ENCODE results near the gene CCT5. TPM values are rescaled to one million over a fixed set of nuclear protein-coding genes. Genes with fewer than 3 reads are reported as not detected.
"Not testable (repeated sequence)": the region's sequence is repeated elsewhere in the genome, so short reads cannot be mapped to it uniquely, and the experiment has no call there.

Gene CCT5
- total RNA-seq, 2 experiments from 2014 or later: 360 to 375 TPM

DNA sequence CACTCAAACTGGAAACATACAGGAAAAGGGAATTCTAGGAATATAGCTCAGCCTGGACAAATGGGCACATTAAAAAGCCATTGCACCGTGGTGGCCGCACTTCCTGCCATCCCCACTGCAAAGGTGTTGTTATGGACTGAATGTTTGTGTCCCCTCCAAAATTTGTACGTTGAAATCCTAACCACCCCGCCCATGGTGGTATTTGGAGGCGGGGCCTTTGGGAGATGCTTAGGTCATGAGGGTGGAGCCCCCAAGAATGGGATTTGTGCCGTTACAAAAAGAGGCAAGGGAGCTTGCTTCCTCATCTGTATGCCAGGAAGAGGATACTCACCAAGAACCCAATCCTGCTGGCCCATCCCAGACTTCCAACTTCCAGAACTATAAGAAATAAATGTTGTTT is 58.8 kb downstream of the CCT5 start:
- ChIA-PET CTCF (no interaction called here), POLR2A (no interaction called here)
- Mint-ChIP-seq H3K27ac (no peak overlapping the region), H3K36me3 (no peaks in the 10 kb centered on the region), H3K9me3 (no peaks in the 10 kb centered on the region), H3K27me3 (peaks cover 14% of the 10 kb centered on the region), H3K4me1 (ENCODE audit: low read depth) (peaks cover 15% of the 10 kb centered on the region), H3K4me3 (no peak overlapping the region)
- DNase-seq: no peak
- intact Hi-C loops (cut with micrococcal nuclease): no loop called here

DNA sequence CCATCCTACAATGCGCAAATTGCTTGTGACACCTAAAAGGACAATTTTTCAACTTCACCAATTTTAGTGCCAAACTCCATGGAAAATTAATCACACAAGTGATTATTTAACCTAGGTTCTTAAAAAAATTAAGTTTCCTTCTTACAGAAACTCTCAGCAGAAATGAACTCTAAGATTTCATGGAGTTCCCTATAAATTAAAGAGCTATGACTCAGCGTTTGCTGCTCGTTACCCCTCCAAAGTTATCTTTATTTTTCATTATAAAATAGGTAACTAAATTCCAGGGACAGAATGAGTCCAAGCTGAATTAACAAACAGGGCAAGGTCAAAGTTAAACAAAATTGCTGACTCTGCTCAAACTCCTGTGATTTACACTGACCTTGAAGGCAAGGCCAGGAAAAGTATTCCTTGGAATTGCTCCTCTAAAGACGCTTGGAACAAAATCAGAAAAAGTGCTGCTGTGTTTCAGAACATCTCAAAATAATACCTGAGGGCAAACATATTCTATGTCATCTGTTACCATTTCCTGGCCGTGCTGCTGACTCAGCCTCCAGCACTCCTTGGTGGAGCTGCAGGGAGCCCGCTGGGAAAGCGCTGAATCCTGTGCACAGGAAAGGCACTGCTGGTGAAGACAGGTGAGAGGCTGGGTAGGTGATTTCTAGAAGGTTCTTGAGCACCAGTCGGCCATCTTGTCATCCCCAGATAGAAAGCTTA is 60.1 kb downstream of the CCT5 start:
- DNase-seq: no peak
- Mint-ChIP-seq H3K4me3 (no peak overlapping the region), H3K27me3 (peaks cover 14% of the 10 kb centered on the region), H3K4me1 (ENCODE audit: low read depth) (peaks cover 15% of the 10 kb centered on the region), H3K9me3 (no peaks in the 10 kb centered on the region), H3K27ac (no peak overlapping the region), H3K36me3 (no peaks in the 10 kb centered on the region)
- ChIA-PET CTCF (no interaction called here), POLR2A (no interaction called here)
- intact Hi-C loops (cut with micrococcal nuclease): loop anchor here (5.0 kb wide), 1 partner anchor 42 kb away; the partner anchor contains the start of gene MARCHF6

DNA sequence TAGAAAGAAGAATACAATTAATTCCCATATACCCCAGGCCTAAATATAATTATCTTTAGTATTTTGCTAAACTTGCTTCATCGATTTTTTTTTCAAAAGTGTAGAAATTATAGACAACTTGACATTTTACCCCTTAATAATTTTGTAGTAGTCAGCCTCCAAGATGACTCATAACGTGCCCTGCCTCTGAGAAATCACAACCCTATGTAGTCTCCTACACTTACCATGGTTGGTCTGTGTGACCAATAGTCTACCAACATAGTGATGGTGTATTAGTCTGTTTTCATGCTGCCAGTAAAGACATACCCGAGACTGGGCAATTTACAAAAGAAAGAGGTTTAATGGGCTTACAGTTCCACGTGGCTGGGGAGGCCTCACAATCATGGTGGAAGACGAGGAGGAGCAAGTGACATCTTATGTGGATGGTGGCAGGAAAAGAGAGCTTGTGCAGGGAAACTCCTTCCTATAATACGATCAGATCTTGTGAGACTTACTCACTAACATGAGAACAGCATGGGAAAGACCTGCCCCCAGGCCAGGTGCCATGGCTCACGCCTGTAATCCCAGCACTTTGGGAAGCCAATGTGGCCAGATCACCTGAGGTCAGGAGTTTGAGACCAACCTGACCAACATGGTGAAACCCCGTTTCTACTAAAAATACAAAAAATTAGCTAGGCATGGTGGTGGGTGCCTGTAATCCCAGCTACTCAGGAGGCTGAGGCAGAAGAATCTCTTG is 60.9 kb downstream of the CCT5 start:
- DNase-seq, H3K27ac Mint-ChIP-seq, H3K9me3 Mint-ChIP-seq, H3K36me3 Mint-ChIP-seq, CTCF ChIA-PET, POLR2A ChIA-PET, H3K4me3 Mint-ChIP-seq: not testable (repeated sequence)
- intact Hi-C loops (cut with micrococcal nuclease): loop anchor here (5.0 kb wide), 1 partner anchor 41 kb away; the partner anchor contains the start of gene MARCHF6
- Mint-ChIP-seq H3K27me3 (peaks cover 13% of the 10 kb centered on the region), H3K4me1 (ENCODE audit: low read depth) (peaks cover 15% of the 10 kb centered on the region)

DNA sequence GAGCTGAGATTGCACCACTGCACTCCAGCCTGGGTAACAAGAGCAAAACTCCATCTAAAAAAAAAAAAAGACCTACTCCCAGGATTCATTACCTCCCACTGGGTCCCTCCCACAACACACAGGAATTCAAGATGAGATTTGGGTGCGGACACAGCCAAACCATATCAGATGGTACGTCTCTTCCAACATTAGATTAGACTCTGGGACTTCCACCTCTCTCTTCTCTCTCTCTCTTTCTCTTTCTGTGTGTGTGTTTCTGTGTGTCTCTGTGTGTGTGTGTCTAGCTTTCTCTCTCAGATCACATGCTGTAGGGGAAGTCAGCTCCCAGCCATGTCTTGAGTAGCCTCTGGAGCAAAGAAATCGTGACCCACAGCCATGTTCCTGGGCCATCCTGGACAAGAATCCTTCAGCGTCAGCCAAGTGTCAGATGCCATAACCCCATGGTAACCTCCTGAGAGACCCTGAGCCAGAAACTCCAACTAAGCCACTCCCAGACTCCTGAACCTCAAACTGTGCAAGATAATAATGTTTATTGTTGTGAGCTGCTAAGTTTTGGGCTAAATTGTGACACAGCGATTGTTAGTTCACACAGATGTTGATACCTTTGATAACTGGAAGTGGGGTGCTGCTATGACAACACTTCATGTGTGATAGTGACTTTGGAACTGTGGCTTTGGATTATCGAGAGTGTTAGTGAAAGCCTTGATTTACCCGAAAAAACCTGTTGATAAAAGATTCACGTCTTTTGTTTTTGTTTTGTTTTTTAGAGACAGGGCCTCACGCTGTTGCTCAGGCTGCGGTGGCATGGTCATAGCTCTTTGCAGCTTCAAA is 61.7 kb downstream of the CCT5 start:
- intact Hi-C loops (cut with micrococcal nuclease): loop anchor here (5.0 kb wide), 1 partner anchor 40 kb away; the partner anchor contains the start of gene MARCHF6
- H3K27ac Mint-ChIP-seq: no peak overlapping the region
- H3K4me1 Mint-ChIP-seq (ENCODE audit: low read depth): peaks cover 14% of the 10 kb centered on the region
- H3K9me3 Mint-ChIP-seq: no peaks in the 10 kb centered on the region
- no peak overlapping the region for H3K4me3 Mint-ChIP-seq
- ChIA-PET CTCF (no interaction called here), POLR2A (no interaction called here)
- H3K36me3 Mint-ChIP-seq: no peaks in the 10 kb centered on the region
- H3K27me3 Mint-ChIP-seq: peaks cover 8% of the 10 kb centered on the region
- no peak for DNase-seq

DNA sequence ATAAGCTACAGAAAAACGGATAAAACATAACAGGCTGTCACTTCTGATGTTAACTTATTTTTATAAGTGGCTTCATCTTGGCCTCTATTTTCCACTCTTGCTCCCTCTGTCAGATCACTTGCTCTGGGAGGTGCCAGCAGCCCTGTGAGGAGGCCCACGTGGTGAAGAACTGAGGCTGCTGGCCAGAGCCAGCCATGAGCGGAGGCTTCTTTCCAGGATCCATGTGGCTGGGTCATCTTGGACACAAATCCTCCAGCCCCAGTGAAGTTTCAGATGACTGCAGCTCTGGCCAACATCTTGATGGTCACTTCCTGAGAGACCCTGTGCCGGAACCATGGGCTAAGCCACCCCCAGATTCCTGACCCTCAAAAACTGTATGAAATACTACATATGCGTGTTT is 65.1 kb downstream of the CCT5 start:
- POLR2A ChIA-PET: interaction anchor here (0.7 kb wide), 1 partner anchor 38 kb away, joined by 3 read pairs; the partner anchor contains the start of gene MARCHF6
- Mint-ChIP-seq H3K27ac (no peak overlapping the region), H3K27me3 (peaks cover 2% of the 10 kb centered on the region), H3K4me3 (no peak overlapping the region), H3K9me3 (no peaks in the 10 kb centered on the region), H3K36me3 (no peaks in the 10 kb centered on the region), H3K4me1 (ENCODE audit: low read depth) (peaks cover 11% of the 10 kb centered on the region)
- CTCF ChIA-PET: no interaction called here
- intact Hi-C loops (cut with micrococcal nuclease): no loop called here
- no peak for DNase-seq

Other genes starting within 250 kb of the CCT5 start
- 10 to 100 TPM; 17.1 to 20.1 TPM for gene ATPSCKMT, start 392 bp upstream of the CCT5 start, total RNA-seq
- 1 to 10 TPM; 1.2 to 1.3 TPM for gene CMBL, start 57.6 kb downstream of the CCT5 start, total RNA-seq
- gene MARCHF6, start 103.4 kb downstream of the CCT5 start, total RNA-seq: 100 to 1,000 TPM; 103 to 108 TPM
- not detected for gene ROPN1L, start 191.6 kb downstream of the CCT5 start, total RNA-seq

All from activated CD4-positive, alpha-beta memory T cell treated with anti-CD3 and anti-CD28 coated beads for 36 hours (primary cell).